Measurements from ENCODE around the gene PXYLP1. TPM values are rescaled to one million over a fixed set of nuclear protein-coding genes. Genes with fewer than 3 reads are reported as not detected.

Gene PXYLP1
- total and polyA plus RNA-seq, 4 donors: 3.8 to 29.6 (median 12.5) TPM

- intact Hi-C loops (cut with DNase I): loop anchor here in 1 of 2 donors (5.0 kb wide), 1 partner anchor 471 kb away; no protein-coding TSS in a partner anchor
- no peak overlapping the region for H3K4me3 ChIP-seq (ENCODE audit: low read length in 2 of 2)
- 50 to 85% methylated on average over 5 of the region's 5 CpGs for WGBS, 2 donors
- ATAC-seq (ENCODE audit: low FRiP score) (no peak), DNase-seq (no peak)
- H3K36me3 ChIP-seq (ENCODE audit: control insufficient read depth in 1 of 2, insufficient read depth in 2 of 2, low read length in 1 of 2): no peaks in the 10 kb centered on the region
- H3K4me1 ChIP-seq (ENCODE audit: control insufficient read depth in 1 of 2, insufficient read depth in 2 of 2, low read length in 2 of 2): peaks cover 7 to 17% of the 10 kb centered on the region in 2 donors
- H3K27me3 ChIP-seq (ENCODE audit: control insufficient read depth in 1 of 2, insufficient read depth in 2 of 2, low read length in 1 of 2): no peaks in the 10 kb centered on the region
- no peaks in the 10 kb centered on the region for H3K9me3 ChIP-seq (ENCODE audit: control insufficient read depth, low read length)
- H3K27ac ChIP-seq (ENCODE audit: low read depth in 1 of 2, low read length in 2 of 2): peak overlapping the region; percentile 31 to 92
Observed at GRCh38 chr3:141240687-141241615, 9.3 kb downstream of the PXYLP1 start.

- Histone ChIP-seq H3K4me3 (ENCODE audit: low read length in 2 of 2) (no peak overlapping the region), H3K36me3 (ENCODE audit: control insufficient read depth in 1 of 2, insufficient read depth in 2 of 2, low read length in 1 of 2) (no peaks in the 10 kb centered on the region), H3K9me3 (ENCODE audit: control insufficient read depth, low read length) (no peaks in the 10 kb centered on the region), H3K4me1 (ENCODE audit: control insufficient read depth in 1 of 2, insufficient read depth in 2 of 2, low read length in 2 of 2) (peaks cover 7 to 17% of the 10 kb centered on the region in 2 donors), H3K27me3 (ENCODE audit: control insufficient read depth in 1 of 2, insufficient read depth in 2 of 2, low read length in 1 of 2) (no peaks in the 10 kb centered on the region), H3K27ac (ENCODE audit: low read depth in 1 of 2, low read length in 2 of 2) (peak overlapping the region; percentile 31 to 92)
- intact Hi-C loops (cut with DNase I): loop anchor here in 1 of 2 donors (5.0 kb wide), 1 partner anchor 471 kb away; no protein-coding TSS in a partner anchor
- ATAC-seq (ENCODE audit: low FRiP score): peak; percentile 83
- WGBS, 2 donors: 4 to 10% methylated on average over 12 of the region's 12 CpGs
- peak; percentile 85 to 88 for DNase-seq
Observed at GRCh38 chr3:141241616-141242376, 10.2 kb downstream of the PXYLP1 start.

- peaks cover 7 to 17% of the 10 kb centered on the region in 2 donors for H3K4me1 ChIP-seq (ENCODE audit: control insufficient read depth in 1 of 2, insufficient read depth in 2 of 2, low read length in 2 of 2)
- no peaks in the 10 kb centered on the region for H3K36me3 ChIP-seq (ENCODE audit: control insufficient read depth in 1 of 2, insufficient read depth in 2 of 2, low read length in 1 of 2)
- H3K27me3 ChIP-seq (ENCODE audit: control insufficient read depth in 1 of 2, insufficient read depth in 2 of 2, low read length in 1 of 2): no peaks in the 10 kb centered on the region
- no peaks in the 10 kb centered on the region for H3K9me3 ChIP-seq (ENCODE audit: control insufficient read depth, low read length)
- WGBS, 2 donors: 53 to 58% methylated on average over 5 of the region's 5 CpGs
- DNase-seq (no peak), ATAC-seq (ENCODE audit: low FRiP score) (no peak)
- intact Hi-C loops (cut with DNase I): loop anchor here in 1 of 2 donors (5.0 kb wide), 1 partner anchor 470 kb away; no protein-coding TSS in a partner anchor
- H3K4me3 ChIP-seq (ENCODE audit: low read length in 2 of 2): no peak overlapping the region
- peak overlapping the region; percentile 6 to 69 for H3K27ac ChIP-seq (ENCODE audit: low read depth in 1 of 2, low read length in 2 of 2)
Observed at GRCh38 chr3:141242377-141243092, 10.9 kb downstream of the PXYLP1 start.

GRCh38 chr3:141243271-141243707, 11.7 kb downstream of the PXYLP1 start:
- ATAC-seq (ENCODE audit: low FRiP score) (no peak), DNase-seq (no peak)
- Histone ChIP-seq H3K4me1 (ENCODE audit: control insufficient read depth in 1 of 2, insufficient read depth in 2 of 2, low read length in 2 of 2) (peaks cover 7 to 17% of the 10 kb centered on the region in 2 donors), H3K4me3 (ENCODE audit: low read length in 2 of 2) (no peak overlapping the region), H3K27me3 (ENCODE audit: control insufficient read depth in 1 of 2, insufficient read depth in 2 of 2, low read length in 1 of 2) (no peaks in the 10 kb centered on the region), H3K36me3 (ENCODE audit: control insufficient read depth in 1 of 2, insufficient read depth in 2 of 2, low read length in 1 of 2) (no peaks in the 10 kb centered on the region), H3K9me3 (ENCODE audit: control insufficient read depth, low read length) (no peaks in the 10 kb centered on the region), H3K27ac (ENCODE audit: low read depth in 1 of 2, low read length in 2 of 2) (no peak overlapping the region)
- intact Hi-C loops (cut with DNase I): loop anchor here in 1 of 2 donors (5.0 kb wide), 1 partner anchor 469 kb away; no protein-coding TSS in a partner anchor
- 57 to 64% methylated on average over 11 of the region's 11 CpGs for WGBS, 2 donors

- no peak overlapping the region for H3K4me3 ChIP-seq (ENCODE audit: low read length in 2 of 2)
- no peak overlapping the region for H3K27ac ChIP-seq (ENCODE audit: low read depth in 1 of 2, low read length in 2 of 2)
- H3K4me1 ChIP-seq (ENCODE audit: control insufficient read depth in 1 of 2, insufficient read depth in 2 of 2, low read length in 2 of 2): peaks cover under 1 to 6% of the 10 kb centered on the region in 2 donors
- WGBS, 2 donors: 82 to 90% methylated on average over 5 of the region's 5 CpGs
- intact Hi-C loops (cut with DNase I): no loop called here
- ATAC-seq (ENCODE audit: low FRiP score) (no peak), DNase-seq (no peak)
- no peaks in the 10 kb centered on the region for H3K27me3 ChIP-seq (ENCODE audit: control insufficient read depth in 1 of 2, insufficient read depth in 2 of 2, low read length in 1 of 2)
- no peaks in the 10 kb centered on the region for H3K36me3 ChIP-seq (ENCODE audit: control insufficient read depth in 1 of 2, insufficient read depth in 2 of 2, low read length in 1 of 2)
- H3K9me3 ChIP-seq (ENCODE audit: control insufficient read depth, low read length): no peaks in the 10 kb centered on the region
Observed at GRCh38 chr3:141246224-141246957, 14.8 kb downstream of the PXYLP1 start.

- no peak overlapping the region for H3K4me3 ChIP-seq (ENCODE audit: low read length in 2 of 2)
- H3K36me3 ChIP-seq (ENCODE audit: control insufficient read depth in 1 of 2, insufficient read depth in 2 of 2, low read length in 1 of 2): no peaks in the 10 kb centered on the region
- ATAC-seq (ENCODE audit: low FRiP score) (no peak), DNase-seq (no peak)
- H3K9me3 ChIP-seq (ENCODE audit: control insufficient read depth, low read length): no peaks in the 10 kb centered on the region
- WGBS, 2 donors: 68 to 89% methylated on average over 2 of the region's 2 CpGs
- no peaks in the 10 kb centered on the region for H3K27me3 ChIP-seq (ENCODE audit: control insufficient read depth in 1 of 2, insufficient read depth in 2 of 2, low read length in 1 of 2)
- no peak overlapping the region for H3K27ac ChIP-seq (ENCODE audit: low read depth in 1 of 2, low read length in 2 of 2)
- H3K4me1 ChIP-seq (ENCODE audit: control insufficient read depth in 1 of 2, insufficient read depth in 2 of 2, low read length in 2 of 2): peaks cover 0 to 6% of the 10 kb centered on the region in 2 donors
- intact Hi-C loops (cut with DNase I): no loop called here
Observed at GRCh38 chr3:141246958-141247301, 15.3 kb downstream of the PXYLP1 start.

GRCh38 chr3:141248064-141248463, 16.4 kb downstream of the PXYLP1 start:
- H3K27ac ChIP-seq (ENCODE audit: low read depth in 1 of 2, low read length in 2 of 2): no peak overlapping the region
- no peak overlapping the region for H3K4me3 ChIP-seq (ENCODE audit: low read length in 2 of 2)
- no peaks in the 10 kb centered on the region for H3K27me3 ChIP-seq (ENCODE audit: control insufficient read depth in 1 of 2, insufficient read depth in 2 of 2, low read length in 1 of 2)
- 85 to 90% methylated on average over 5 of the region's 5 CpGs for WGBS, 2 donors
- no peaks in the 10 kb centered on the region for H3K36me3 ChIP-seq (ENCODE audit: control insufficient read depth in 1 of 2, insufficient read depth in 2 of 2, low read length in 1 of 2)
- intact Hi-C loops (cut with DNase I): no loop called here
- DNase-seq (no peak), ATAC-seq (ENCODE audit: low FRiP score) (no peak)
- H3K9me3 ChIP-seq (ENCODE audit: control insufficient read depth, low read length): no peaks in the 10 kb centered on the region
- H3K4me1 ChIP-seq (ENCODE audit: control insufficient read depth in 1 of 2, insufficient read depth in 2 of 2, low read length in 2 of 2): peaks cover 0 to under 1% of the 10 kb centered on the region in 2 donors

GRCh38 chr3:141249041-141249440, 17.4 kb downstream of the PXYLP1 start:
- H3K36me3 ChIP-seq (ENCODE audit: control insufficient read depth in 1 of 2, insufficient read depth in 2 of 2, low read length in 1 of 2): no peaks in the 10 kb centered on the region
- no peaks in the 10 kb centered on the region for H3K9me3 ChIP-seq (ENCODE audit: control insufficient read depth, low read length)
- WGBS, 2 donors: 84 to 90% methylated on average over 4 of the region's 4 CpGs
- DNase-seq (no peak), ATAC-seq (ENCODE audit: low FRiP score) (no peak)
- H3K27me3 ChIP-seq (ENCODE audit: control insufficient read depth in 1 of 2, insufficient read depth in 2 of 2, low read length in 1 of 2): no peaks in the 10 kb centered on the region
- intact Hi-C loops (cut with DNase I): no loop called here
- no peaks in the 10 kb centered on the region for H3K4me1 ChIP-seq (ENCODE audit: control insufficient read depth in 1 of 2, insufficient read depth in 2 of 2, low read length in 2 of 2)
- no peak overlapping the region for H3K4me3 ChIP-seq (ENCODE audit: low read length in 2 of 2)
- H3K27ac ChIP-seq (ENCODE audit: low read depth in 1 of 2, low read length in 2 of 2): no peak overlapping the region
